Stimulated activated CD8-positive, alpha-beta memory T cell treated with anti-CD3 and anti-CD28 coated beads, Interleukin-12 subunit alpha, Interleukin-12 subunit beta, amount 100 ng/mL, for 24 hours (primary cell): ENCODE data around the gene THAP5.
A peak's percentile ranks its signal among the peaks of the same experiment; 100 is the strongest.

Experiments used
- DNase-seq: peaks from one replicate; pipeline ENCODE4 v3.0.0-alpha.2; 2020; ENCODE audit errors: extremely low read depth

The THAP5 gene

GRCh38 chr7:108533712-108534111 lies 35.8 kb downstream of the THAP5 start:
- DNase-seq, result no peak

DNA sequence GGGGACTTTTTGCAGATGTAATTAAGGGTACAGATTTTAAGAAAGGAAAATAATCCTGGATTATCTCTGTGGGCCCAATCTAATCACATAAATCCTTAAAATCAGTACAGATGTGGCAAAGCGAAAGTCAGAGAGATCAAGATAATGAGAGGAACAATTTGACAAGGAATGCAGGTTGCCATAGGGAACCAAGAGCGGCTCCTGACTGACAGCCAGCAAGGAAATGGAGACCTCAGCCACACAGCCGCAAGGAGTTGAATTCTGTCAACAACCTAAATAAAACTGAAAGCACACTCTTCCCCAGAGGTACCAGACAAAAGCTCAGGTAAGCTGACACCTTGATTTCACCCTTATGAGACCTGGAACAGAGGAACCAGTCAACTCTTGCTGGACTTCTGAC lies 40.2 kb downstream of the THAP5 start:
- no peak for DNase-seq

DNA sequence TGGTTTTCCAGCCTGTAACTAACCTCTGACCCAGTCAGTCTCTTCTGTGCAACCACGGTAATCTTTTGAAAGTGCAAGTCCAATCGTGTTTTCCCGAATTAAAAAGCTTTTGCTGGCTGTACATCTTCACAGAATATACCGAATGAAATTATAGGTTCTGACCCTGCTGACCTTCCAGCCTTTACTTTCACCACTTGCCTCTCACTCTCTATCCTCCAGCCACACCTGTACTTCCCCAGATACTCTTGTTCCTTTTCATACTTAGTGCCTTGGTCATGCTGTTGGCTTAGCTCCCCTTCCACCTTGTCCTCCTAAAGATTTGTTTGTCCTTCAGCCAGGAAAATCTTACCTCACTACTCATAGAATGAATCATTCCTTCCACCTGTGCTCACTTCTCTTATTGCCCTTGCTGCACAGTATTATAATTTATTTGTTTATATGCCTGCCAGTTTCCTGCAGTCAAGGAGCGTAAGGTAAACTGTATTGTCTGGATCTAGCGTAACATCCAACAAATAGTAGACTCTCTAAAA lies 41.3 kb downstream of the THAP5 start:
- no peak for DNase-seq

DNA sequence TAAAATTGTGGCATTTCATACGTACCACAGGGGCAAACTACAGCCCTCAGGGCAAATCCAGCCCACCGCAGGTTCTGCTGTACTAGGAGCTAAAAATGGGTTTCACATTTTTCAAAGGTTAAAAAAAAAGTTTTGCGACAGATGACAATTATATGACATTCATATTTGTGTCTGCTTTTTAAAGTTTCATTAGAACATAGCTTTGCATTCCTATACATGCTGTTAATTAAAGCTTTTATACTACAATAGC lies 42.8 kb downstream of the THAP5 start:
- DNase-seq, result no peak

GRCh38 chr7:108525985-108526767 lies 43.3 kb downstream of the THAP5 start, which contains the start of gene PNPLA8:
TSS of gene PNPLA8 (minus strand) at chr7:108526135. CDS start at chr7:108515491, 10,644 bp downstream.
- peak; percentile 100 for DNase-seq

DNA sequence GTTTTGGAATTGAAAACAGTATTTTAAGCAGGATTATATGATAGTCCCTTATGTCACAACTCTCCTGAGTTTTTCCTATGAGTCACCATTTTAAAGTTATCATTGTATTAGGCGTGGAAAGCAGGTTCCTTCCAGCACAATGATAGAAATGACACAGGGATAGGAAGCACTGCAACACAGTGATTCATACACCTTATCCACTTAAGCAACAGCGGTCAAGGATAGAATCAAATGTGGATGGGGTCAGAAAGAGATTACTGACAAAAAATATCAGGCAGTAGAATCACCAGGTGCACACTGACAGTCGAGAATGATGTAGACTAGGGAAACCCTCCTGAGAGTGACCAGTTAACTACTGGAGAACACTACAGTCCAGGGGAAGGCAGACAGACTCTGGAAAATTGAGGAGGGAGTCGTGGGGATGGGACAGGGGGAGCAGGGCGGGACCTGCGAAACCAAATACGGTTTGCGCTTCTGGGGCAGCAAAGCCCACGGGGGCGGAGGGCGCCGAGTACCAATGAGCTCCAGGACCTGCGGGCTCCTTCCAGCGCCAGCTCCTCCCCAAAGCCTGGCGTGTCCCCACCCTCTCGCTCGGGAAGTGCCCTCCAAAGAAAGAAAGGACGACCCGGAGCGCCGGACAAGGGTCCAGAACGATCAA lies 44.0 kb downstream of the THAP5 start:
- no peak for DNase-seq

- no peak for DNase-seq
These were observed 46.7 kb downstream of the THAP5 start for GRCh38 chr7:108522780-108523179.

GRCh38 chr7:108517951-108518350 lies 51.6 kb downstream of the THAP5 start:
- DNase-seq, result no peak

- no peak for DNase-seq
These were observed 53.9 kb downstream of the THAP5 start for GRCh38 chr7:108515630-108516029.

DNA sequence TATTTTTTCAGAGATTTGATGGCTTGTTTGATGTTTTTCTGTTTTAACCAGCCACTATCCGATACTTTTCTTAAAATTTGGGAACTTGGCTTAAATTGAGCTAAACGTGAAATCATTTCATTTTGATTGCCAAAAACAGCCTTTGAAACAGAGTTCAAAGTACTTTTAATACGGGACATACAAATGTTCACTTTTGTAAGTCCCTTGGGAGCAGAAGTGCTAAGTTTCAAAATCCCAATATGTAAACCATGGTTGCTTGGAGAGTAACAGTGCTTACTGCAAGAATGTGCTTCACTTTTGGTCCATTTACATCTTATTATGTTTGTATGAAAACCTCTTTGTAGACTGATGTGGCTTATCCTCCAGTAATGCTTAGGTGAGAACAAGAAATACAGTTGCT lies 54.5 kb downstream of the THAP5 start:
- DNase-seq, result no peak
